GM10847 (cell line): Measurements from ENCODE around the gene SLC43A2.

Experiments
- POLR2A ChIP-seq: IDR thresholded peaks from 2 replicates; pipeline ENCODE4 v1.6.1; 2011; ENCODE audit not compliant: insufficient read length; ENCODE audit errors: extremely low read depth

SLC43A2 gene

DNA sequence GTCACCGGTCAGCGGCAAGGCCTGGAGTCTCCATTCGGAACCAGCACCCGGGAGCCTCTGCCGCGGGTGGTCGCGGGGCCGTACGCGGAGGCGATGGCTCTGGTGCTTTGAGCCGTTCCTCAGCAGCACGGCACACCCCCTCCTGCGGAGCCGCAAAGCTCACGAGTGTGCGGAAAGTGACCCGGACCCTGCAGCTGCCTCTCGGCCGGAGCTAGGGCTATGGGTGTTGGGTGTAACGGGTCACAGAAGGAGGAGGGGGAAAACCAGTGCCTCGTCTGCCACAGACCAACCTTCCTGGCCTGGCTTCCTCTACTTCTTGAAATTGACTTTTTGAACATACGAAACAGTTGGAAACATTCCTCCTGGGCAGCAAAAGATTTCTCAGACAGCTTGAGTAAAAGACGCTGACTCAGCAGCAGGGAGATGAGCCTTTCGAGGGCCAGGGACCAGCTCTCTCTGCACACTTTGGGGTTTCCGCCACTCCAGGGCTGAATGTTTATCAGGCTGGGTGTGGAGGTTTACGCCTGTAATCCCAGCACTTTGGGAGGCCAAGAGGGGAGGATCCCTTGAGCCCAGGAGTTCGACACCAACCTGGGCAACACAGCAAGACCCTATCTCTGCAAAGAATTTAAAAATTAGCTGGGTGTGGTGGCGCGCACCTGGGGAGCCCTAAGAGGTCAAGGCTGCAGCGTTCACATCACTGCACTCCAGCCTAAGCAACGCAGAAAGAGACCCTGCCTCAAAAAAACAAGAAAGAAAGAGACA lies 39.6 kb downstream of the SLC43A2 start:
- no peak for TF ChIP-seq POLR2A

DNA sequence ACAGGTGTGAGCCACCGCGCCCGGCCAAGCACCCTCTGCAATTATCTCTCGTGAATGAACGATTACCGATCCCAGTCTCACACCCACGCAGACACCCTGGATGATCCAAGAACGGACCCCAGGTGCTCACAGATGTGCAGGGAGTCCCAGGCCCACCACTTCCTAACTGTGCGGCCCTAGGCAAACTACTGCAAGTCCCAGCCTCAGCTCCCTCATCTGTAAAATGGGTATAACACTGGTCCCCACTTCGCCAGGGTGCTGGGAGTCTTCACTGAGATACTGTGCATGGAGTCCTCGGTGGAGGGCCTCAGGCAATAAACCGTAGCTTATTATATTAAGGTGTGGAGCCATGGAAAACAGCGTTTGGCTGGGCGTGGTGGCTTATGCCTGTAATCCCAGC lies 44.5 kb downstream of the SLC43A2 start:
- no peak for TF ChIP-seq POLR2A

DNA sequence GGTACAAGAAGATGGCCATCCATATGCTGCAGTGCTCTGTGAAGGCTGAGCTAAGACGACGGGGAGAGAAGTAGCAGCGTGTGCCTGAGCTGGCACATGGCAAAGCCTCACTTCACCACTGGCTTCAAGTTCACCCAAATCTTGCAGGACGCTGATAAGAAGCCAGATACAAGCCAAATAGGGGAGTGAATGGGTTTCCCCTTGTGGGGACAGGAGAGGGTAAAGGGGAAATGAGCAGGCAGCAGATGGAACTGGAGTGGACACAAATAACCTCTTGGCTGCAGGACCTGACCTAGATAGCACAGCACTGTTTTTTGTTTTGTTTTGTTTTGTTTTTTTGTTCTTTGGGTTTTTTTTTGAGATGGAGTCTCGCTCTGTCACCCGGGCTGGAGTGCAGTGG lies 45.1 kb downstream of the SLC43A2 start:
- TF ChIP-seq POLR2A, result no peak

DNA sequence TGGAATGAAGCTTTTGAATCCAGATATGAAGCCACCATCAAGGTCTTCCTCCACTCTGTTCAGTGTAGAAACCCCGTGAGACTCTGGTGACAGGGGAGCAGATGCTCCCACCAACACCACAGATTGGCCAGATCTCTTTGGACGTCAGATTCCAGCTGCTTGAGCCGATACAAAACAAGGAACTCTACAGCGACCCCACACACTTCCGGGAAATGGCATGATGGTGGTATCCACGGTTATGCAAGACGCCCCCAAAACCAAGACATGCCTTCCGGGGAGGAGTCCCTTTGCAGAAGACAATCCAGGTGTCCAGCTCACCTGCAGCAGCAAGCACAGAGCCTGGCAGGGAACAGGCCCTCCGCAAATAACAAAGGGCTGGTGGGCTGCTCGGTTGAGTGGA lies 46.3 kb downstream of the SLC43A2 start:
- TF ChIP-seq POLR2A, result no peak

DNA sequence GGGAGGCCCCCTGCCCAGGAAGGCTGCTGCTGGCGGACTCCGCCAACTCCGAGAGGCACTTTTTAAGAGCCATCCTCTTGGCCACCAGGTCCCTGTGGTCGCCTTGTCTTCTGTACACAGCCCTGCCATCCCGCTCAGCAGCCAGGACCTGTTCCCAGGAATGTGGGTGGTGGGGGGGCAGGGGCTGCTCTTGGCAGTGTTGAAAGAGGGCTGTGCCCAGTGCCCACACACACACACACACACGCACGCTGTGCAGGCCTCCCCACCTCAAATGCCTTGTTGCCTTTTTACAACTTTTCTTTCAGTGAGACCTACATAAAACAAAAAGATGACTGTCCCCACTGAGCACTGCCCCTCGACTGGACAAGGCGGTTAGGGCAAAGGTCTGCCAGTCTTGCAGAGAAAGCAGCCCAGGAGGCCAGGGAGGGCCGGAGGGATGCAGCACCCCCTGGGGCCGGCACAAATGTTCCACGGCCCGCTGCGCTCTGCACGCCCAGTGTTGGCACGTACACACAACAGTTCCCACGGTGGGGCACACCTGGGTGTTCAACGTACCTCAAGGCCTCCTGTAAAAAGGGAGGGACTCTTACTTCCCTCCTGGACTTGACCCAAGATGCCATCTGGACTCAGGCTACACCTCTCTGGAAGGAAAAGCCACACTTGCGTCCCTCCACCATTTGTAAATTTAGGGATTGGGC lies 47.5 kb downstream of the SLC43A2 start:
- no peak for TF ChIP-seq POLR2A

DNA sequence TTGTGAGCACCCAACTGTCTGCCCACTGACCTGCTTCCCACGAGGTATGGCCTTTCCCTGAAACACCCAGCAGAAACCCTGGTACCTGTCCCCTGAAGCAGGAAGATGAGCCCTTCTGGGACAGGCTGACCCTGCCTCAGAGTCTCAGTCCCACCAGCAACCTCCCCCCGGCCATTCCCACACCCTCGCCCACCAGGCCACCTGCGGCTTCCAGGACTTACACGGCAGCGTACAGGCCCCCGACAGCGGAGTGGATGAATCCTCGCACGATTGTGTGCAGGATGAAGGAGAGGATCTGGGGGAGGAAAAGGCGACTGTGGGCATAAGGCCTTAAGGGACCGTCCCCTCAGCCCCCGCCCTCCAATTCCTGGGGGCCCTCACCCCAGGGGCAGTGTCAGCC lies 50.6 kb downstream of the SLC43A2 start:
- no peak for TF ChIP-seq POLR2A

DNA sequence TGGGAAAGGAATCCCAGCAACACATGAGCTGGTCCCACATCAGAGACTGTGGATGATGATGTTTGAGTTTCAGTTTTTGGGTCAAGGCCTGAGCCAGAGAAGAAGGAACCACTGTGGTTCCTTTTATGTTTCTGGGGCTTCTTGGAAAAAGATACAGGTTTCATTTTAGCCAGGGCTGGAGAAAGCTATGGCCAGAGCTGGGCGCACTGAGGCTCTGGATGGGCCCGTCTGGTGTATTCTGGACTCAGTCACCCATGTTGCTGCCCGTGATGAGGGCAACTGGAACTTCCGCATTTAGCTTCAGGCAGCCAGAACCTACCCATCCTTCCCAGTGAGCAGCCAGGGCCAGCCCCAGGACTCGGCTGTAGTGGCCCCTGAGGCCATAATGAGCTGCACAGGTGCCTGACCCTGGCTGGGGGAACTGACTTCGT lies 51.0 kb downstream of the SLC43A2 start:
- TF ChIP-seq POLR2A, result no peak

DNA sequence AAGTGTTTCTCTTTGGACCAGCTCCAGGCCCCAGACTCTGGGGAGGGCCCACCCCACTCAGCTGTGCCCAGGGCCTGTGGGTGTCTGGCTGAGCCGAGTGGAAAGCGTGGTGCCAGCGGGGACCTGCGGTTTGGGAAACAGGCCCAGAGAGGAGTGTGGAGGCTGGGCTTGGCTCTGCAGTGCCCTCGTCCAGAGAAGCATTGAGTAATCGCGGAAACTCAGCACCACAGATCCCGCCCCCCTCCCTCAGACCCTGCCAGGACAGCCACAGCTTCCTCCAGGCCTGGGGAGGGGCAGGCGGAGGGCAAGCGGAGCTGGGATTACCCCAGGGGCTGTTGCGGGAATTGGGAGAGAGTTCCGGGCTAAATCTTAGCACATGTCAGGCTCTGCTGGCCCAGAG lies 51.5 kb downstream of the SLC43A2 start:
- no peak for TF ChIP-seq POLR2A

DNA sequence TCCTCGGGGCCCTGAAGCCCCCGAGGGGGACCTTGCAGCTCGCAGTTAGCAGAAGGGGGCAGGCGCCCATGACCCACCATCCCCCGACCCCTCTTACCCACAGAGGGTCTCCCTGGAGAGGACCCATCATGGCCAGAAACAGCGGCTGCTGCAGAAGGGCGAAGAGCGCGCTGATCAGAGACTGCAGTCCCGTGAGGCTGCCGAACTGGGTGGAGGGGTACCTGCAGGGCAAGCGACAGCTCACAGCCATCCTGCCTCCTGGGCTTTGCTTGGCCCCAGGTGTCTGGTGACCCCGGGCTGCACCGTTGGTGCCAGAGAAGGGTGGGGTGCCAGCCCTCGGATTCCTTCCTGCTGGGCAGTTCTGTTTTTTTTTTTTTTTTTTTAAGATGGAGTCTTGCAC lies 52.1 kb downstream of the SLC43A2 start:
- no peak for TF ChIP-seq POLR2A

DNA sequence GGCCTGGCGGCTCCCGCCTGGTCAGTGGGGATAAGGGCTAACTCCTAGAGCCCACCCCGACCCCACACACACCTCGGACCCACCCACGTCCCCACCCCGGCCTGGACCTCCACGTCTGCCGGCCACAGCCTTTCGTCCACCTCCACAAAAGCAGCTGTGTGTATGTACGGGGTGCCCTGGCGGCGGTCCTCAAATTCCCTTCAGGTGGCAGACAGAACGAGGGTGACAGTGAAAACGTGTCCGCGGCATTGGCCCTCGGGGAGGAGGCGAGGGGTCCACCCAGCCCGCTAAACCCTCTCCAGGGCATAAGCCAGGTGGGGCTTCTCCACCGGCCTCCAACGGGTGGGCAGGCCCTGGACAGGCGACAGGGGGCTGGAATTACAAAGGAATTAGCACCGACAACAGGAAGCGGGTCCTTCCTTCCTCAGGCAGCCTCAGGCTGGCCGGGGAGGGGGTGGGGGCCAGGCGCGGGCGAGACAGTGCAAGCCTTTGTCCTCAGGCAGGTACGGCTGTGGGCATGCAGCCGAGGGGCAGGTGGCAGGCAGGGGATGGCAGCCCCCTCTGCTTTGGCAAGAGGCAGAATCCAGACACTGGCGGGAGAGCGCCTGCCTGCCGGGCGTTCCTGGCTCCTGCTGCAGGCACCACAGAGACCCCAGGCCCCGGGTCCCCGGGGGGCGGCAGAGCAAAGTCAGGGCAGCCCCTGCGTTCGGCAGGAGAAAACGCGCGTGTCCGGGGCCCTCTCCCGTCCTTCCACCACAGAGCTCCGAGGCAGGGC lies 53.8 kb downstream of the SLC43A2 start:
- TF ChIP-seq POLR2A, result no peak

DNA sequence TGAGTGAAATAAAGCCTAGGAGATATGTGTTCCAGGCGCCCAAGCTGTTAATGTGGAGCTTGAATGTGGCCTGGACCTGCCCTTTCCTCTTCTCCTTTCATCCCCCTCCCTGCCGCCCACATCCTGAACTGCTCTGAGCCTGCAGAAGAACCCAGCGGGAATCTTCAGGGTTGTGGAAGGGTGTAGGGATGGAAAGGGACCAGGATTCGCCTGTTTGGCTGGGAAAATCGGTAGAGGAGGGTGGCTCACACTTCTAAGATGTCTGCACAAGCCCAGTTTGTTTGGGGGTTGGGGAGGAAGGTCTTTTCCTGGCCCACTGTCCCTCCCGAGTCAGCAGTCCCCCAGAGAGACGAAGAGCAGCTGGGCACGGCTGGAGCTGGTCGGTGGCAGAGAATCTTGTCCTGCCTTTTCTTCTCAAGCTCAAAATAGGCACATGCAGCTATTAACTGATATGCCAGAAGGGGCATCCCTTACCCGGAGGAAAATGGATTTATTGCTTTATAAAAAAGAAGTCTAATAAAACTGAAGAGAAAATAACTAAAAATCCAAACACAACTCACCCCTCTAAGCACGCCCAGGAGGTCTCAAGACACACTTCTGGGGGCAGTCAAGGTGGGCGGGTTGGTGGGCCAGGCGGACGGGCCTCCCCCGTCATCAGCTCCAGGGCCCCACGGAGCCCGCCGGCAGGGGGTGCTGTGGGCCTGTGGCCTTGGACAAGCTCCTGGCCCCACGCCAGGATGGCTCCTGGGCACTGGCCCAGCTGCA lies 54.5 kb downstream of the SLC43A2 start:
- TF ChIP-seq POLR2A, result no peak

DNA sequence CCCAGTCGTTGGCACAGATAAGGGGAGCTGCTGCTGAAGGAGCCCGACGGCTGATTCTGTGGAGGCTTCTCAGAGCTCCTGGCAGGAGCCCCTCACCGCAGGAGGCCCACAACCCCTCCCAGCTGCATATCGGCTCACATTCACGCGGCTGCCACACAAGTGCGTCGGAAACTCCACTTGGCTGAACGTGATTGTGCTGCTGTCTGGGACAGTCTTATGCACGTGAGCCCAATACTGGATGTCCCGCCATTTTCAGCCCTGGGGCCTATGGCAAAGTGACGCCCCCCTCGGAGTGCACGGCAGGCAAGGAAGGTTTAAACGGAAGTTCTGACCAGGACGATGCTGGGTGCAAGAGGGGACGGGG lies 57.3 kb downstream of the SLC43A2 start:
- no peak for TF ChIP-seq POLR2A

DNA sequence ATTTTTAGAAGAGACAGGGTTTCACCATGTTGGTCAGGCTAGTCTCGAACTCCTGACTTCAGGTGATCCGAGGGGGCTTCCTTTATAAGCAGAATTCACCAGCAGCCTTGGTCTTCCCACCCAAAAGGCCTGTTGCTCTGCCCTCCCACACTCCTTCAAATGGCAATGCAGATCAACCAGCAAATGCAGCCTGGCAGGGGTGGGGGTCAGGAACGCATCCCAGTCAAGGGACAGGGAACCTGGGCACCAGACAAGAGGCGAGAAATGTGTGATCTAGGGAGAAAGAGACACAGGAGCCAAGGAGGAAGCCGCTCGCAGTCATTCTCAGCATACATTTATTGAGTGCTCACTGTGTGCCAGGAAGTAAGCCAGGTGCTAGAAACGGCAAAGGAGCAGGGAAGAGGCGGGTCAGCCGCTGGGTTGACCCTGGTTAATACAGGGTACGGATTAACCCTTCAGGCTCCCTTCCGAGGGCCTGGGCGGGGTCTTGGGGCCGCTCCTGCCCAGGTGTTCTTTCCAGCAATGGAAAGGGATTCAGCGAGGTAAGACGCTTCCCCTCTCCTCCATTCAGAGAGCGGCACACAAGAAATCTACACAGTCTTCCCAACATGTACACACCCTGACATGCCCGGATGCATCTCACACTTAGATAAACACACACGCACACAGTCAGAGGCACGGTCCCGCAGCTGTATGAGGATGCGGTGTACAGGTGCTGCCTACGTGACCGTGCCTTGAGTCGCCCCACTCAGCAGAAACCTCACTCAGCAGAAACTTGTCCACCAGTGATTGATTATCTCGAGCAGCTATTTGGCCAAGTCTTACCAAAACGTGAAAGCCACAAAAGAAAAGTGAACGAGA lies 59.5 kb downstream of the SLC43A2 start:
- no peak for TF ChIP-seq POLR2A

DNA sequence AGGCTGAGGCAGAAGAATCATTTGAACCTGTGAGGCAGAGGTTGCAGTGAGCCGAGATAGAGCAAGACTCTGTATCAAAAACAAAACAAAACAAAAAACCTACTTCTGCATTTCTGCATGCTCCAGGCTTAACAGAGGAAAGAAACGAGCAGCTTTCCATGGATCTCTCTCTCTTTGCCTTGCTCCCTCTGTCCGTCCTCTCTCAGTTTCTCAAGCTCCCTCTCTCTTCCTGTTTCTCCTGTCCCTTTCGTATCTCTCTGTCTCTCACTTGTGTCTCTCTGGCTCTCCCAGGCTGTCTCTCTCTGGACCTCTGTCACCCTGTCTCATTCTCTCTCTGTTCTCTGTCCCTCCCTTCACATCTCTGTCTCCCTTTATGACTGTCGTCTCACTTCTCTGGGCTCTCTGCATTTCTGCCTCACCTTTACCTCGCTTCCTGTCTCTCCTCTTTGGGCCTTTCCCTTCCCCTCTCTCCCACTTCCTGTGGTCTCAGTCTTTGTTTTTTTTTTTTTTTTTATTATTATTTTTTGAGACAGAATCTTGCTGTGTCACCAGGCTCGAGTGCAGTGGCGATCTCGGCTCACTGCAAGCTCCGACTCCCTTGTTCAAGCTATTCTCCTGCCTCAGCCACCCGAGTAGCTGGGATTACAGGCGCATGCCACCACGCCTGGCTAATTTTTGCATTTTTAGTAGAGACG lies 62.0 kb downstream of the SLC43A2 start:
- TF ChIP-seq POLR2A, result no peak
